Progenitor cell of endocrine pancreas (in vitro differentiated cells): ENCODE measurements around the gene USP5. TPM values are rescaled to one million over a fixed set of nuclear protein-coding genes. Genes with fewer than 3 reads are reported as not detected.
A peak's percentile ranks its signal among the peaks of the same experiment; 100 is the strongest.
"Not testable (repeated sequence)": the region's sequence is repeated elsewhere in the genome, so short reads cannot be mapped to it uniquely, and the experiment has no call there.

Experiments
- DNase-seq: peaks from one replicate; pipeline ENCODE4 v3.0.0; 2021; ENCODE audit warnings: low spot score; ENCODE audit not compliant: unreplicated experiment
- H3K27ac Mint-ChIP-seq: 2 replicates; pipeline ENCODE4 v1.8.0; 2021; ENCODE audit warnings: mild to moderate bottlenecking, moderate library complexity, mixed read lengths
- H3K27me3 Mint-ChIP-seq: 2 replicates; pipeline ENCODE4 v1.8.0; 2021; ENCODE audit warnings: mixed read lengths
- H3K36me3 Mint-ChIP-seq: 2 replicates; pipeline ENCODE4 v1.8.0; 2022; ENCODE audit warnings: mixed read lengths; ENCODE audit not compliant: insufficient read depth
- H3K4me1 Mint-ChIP-seq: 2 replicates; pipeline ENCODE4 v1.8.0; 2021; ENCODE audit warnings: low read depth, mixed read lengths
- H3K4me3 Mint-ChIP-seq: 2 replicates; pipeline ENCODE4 v1.8.0; 2021; ENCODE audit warnings: low read depth, mild to moderate bottlenecking, moderate library complexity, mixed read lengths
- H3K9me3 Mint-ChIP-seq: 2 replicates; pipeline ENCODE4 v1.8.0; 2021; ENCODE audit warnings: low read depth, mixed read lengths
- total RNA-seq: library from RNA; stranded (reverse); gene quantifications from 2 replicates; pipeline ENCODE4 v1.2.1, GENCODE V29; 2021
- TF ChIP-seq, protein P1 (sequence below): fragments of 200-600 bp; sonication (generic); IDR thresholded peaks from one replicate; pipeline ENCODE4 v1.5.0; 2021; ENCODE audit warnings: antibody characterized with exemption, mild to moderate bottlenecking; ENCODE audit not compliant: unreplicated experiment

Gene USP5
- total RNA-seq, 1 donor from 2014 or later: 185 TPM

DNA sequence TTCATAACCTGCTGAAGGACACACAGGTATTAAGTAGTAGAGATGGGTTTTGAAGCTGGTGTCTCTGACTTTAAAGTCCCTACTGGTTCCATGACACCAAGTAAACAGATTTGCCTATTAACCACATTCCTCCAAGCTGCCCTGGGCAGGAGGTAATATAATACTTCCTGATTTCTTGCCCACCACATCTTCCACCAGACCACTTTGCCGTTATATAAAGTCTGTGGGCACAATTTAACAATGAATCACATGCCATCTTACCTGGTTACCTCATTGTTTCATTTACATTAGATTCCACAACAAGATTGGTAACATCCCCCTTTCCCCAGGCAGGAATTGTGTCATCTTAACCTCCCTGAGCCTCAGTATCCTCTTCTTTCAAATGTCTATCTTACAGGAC is 51.8 kb downstream of the USP5 start:
- H3K36me3 Mint-ChIP-seq: no peaks in the 10 kb centered on the region
- H3K4me3 Mint-ChIP-seq: no peak overlapping the region
- no peaks in the 10 kb centered on the region for H3K9me3 Mint-ChIP-seq
- no peaks in the 10 kb centered on the region for H3K27me3 Mint-ChIP-seq
- DNase-seq: no peak
- no peak overlapping the region for H3K27ac Mint-ChIP-seq
- H3K4me1 Mint-ChIP-seq: peaks cover 9% of the 10 kb centered on the region
- TF ChIP-seq, protein P1, sequence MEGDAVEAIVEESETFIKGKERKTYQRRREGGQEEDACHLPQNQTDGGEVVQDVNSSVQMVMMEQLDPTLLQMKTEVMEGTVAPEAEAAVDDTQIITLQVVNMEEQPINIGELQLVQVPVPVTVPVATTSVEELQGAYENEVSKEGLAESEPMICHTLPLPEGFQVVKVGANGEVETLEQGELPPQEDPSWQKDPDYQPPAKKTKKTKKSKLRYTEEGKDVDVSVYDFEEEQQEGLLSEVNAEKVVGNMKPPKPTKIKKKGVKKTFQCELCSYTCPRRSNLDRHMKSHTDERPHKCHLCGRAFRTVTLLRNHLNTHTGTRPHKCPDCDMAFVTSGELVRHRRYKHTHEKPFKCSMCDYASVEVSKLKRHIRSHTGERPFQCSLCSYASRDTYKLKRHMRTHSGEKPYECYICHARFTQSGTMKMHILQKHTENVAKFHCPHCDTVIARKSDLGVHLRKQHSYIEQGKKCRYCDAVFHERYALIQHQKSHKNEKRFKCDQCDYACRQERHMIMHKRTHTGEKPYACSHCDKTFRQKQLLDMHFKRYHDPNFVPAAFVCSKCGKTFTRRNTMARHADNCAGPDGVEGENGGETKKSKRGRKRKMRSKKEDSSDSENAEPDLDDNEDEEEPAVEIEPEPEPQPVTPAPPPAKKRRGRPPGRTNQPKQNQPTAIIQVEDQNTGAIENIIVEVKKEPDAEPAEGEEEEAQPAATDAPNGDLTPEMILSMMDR: no peak

DNA sequence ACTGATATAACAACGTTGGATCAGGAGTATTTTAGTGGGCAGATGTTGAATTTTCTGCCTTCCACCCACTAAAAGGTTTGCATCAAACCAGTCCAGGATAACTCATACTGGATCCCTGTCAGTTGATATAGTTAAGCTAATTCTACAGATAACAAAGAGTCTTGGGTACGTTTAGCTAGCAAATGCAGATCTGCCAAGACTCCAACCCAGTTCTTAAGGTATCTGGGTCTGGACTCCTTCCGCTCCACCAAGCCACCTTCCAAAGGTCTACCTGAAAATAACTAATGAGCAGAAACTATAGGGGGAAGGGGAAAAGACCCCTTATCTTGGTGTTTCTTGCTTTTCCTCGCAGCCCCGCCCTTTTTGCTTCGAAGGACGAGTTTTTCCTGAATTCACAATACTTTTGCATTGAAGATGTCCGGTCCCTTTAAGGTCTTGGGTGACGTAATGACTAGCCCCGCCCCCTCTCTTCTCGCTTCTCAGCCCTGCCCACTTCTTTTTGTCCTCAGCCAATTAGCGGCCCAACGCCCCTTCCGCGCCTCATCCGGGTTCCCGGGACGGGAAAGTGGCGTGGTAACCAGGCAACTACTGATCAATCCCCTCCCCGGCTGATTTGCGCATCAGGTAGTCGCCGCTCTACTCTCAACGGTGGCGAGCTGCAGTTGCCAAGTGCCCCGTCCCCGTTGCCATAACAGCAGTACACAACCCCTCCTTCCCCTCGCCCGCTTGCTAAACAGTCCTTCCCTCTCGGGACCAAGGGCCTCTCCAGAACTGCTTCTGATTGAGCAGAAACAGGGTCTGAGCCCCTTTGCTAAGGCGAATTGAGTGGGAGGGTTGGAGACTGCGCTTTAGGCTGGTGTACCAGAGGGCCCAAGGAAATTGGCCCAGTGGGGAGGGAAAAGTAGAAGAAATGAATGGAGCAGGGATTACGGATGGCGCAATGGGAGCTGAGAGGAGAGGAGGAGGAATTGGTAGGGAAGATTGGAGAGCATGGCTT is 52.6 kb downstream of the USP5 start, which contains the start of gene LRRC23:
Gene LRRC23 (plus strand): TSS at position 543 of the 997 bp plus-strand sequence. CDS start 812 bp downstream, outside the sequence.
- TF ChIP-seq, protein P1: no peak
- Mint-ChIP-seq H3K27me3 (no peaks in the 10 kb centered on the region), H3K36me3 (no peaks in the 10 kb centered on the region), H3K9me3 (no peaks in the 10 kb centered on the region), H3K4me1 (peaks cover 9% of the 10 kb centered on the region), H3K27ac (no peak within 1 kb of the TSS), H3K4me3 (no peak within 1 kb of the TSS)
- DNase-seq: peak; percentile 100

DNA sequence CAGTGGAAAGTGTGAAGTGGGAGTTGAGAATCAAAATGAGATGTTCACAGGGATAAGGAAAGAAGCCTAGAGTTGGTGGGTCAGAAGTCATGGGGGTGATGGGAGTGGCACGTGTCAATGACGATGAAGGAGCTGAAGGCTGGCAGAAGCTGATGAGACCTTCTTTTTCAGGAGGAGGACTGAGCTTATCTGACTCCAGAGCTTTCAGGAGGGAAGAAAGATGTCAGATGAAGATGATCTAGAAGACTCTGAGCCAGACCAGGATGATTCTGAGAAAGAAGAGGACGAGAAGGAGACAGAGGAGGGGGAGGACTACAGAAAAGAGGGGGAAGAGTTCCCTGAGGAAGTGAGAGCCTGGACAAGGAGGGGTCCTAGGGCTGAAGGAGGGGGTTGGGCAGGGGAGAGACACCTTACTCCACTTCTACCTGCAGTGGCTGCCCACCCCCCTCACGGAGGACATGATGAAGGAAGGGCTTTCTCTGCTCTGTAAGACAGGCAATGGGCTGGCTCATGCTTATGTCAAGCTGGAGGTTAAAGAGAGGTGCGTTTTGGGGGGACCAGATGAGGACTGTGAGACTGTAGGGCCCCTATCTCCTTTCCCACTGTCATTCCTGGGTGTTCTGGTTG is 53.6 kb downstream of the USP5 start:
- TF ChIP-seq, protein P1: no peak
- Mint-ChIP-seq H3K4me3 (no peak overlapping the region), H3K27ac (no peak overlapping the region), H3K27me3 (no peaks in the 10 kb centered on the region), H3K9me3 (no peaks in the 10 kb centered on the region), H3K4me1 (peaks cover 9% of the 10 kb centered on the region), H3K36me3 (no peaks in the 10 kb centered on the region)
- DNase-seq: no peak

DNA sequence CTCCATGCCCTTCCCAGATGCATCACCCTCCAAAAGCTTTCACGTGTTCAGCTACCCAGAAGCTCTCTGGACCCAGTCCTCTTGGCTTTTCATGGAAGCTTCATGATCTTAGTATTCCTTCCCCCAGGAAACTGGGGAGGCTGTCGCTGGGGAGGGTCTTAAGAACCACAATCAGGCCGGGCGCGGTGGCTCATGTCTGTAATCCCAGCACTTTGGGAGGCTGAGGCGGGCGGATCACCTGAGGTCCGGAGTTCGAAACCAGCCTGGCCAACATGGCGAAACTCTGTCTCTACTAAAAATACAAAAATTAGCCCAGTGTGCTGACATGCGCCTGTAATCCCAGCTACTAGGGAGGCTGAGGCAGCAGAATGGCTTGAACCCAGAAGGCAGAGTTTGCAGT is 56.2 kb downstream of the USP5 start:
- H3K36me3 Mint-ChIP-seq, DNase-seq, H3K9me3 Mint-ChIP-seq, H3K4me1 Mint-ChIP-seq, H3K4me3 Mint-ChIP-seq, H3K27ac Mint-ChIP-seq: not testable (repeated sequence)
- peaks cover 14% of the 10 kb centered on the region for H3K27me3 Mint-ChIP-seq

DNA sequence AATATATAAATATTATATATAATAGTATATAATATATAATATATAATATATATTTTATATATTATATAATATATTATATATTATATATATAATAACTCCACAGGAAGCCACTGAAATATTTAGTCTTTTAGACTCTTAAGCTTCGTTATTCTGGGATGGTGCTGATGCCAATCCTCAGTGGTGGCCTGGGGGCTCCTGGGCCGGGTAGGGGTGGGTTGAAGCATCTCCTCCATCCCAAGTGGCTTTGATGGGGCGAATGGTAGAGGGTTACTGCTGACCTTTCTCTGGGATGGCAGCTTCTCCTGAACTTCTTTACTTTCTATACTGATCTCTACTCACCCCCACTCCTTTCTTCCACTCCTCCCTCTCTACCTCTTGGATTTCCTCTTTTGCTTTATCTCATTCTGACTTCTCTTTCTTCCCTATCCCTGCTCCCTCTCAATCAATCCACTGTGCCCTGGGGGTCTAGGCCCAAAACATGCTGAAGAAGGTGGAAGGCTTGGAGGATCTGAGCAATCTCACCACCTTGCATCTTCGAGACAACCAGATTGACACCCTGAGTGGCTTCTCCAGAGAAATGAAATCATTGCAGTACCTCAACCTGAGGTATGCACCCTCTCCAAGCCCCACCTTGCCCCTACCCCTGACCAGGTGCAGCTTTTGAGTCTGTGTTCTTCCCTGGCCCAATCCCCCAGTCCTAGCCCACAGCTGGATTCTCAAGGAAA is 57.6 kb downstream of the USP5 start:
- no peak overlapping the region for H3K27ac Mint-ChIP-seq
- peaks cover 22% of the 10 kb centered on the region for H3K27me3 Mint-ChIP-seq
- no peaks in the 10 kb centered on the region for H3K36me3 Mint-ChIP-seq
- no peaks in the 10 kb centered on the region for H3K9me3 Mint-ChIP-seq
- no peak overlapping the region for H3K4me3 Mint-ChIP-seq
- TF ChIP-seq, protein P1: no peak
- H3K4me1 Mint-ChIP-seq: peaks cover 9% of the 10 kb centered on the region
- DNase-seq: no peak
